ENCODE results near the gene NUPR1.
"Not testable (repeated sequence)": the region's sequence is repeated elsewhere in the genome, so short reads cannot be mapped to it uniquely, and the experiment has no call there.

The NUPR1 gene

DNA sequence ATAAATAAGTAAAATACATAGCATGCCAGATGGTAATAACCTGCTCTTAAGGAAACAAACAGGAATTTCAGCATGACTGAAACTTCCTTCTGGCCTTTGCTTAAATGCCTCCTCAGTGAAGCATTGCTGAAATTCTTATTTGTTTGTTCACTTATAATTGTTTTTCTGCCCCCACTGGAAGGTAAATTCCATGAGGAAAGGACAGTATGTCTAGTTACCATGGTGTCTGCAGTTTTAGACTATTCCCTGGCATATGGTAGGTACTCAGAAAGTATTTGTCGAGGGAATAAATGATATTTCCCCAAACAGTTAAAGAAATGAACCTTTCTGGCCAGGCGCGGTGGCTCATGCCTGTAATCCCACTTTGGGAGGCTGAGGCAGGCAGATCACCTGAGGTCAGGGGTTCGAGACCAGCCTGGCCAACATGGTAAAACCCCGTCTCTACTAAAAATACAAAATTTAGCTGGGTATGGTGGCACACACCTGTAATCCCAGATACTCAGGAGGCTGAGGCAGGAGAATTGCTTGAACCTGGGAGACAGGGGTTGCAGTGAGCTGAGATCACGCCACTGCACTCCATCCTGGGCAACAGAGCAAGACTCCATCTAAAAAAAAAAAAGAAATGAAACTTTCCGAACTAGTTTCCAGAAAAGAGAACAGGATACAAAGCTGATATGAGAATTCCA, 11.5 kb downstream of the NUPR1 start:
- DNase-seq (ENCODE audit: low spot score) = not testable (repeated sequence)

DNA sequence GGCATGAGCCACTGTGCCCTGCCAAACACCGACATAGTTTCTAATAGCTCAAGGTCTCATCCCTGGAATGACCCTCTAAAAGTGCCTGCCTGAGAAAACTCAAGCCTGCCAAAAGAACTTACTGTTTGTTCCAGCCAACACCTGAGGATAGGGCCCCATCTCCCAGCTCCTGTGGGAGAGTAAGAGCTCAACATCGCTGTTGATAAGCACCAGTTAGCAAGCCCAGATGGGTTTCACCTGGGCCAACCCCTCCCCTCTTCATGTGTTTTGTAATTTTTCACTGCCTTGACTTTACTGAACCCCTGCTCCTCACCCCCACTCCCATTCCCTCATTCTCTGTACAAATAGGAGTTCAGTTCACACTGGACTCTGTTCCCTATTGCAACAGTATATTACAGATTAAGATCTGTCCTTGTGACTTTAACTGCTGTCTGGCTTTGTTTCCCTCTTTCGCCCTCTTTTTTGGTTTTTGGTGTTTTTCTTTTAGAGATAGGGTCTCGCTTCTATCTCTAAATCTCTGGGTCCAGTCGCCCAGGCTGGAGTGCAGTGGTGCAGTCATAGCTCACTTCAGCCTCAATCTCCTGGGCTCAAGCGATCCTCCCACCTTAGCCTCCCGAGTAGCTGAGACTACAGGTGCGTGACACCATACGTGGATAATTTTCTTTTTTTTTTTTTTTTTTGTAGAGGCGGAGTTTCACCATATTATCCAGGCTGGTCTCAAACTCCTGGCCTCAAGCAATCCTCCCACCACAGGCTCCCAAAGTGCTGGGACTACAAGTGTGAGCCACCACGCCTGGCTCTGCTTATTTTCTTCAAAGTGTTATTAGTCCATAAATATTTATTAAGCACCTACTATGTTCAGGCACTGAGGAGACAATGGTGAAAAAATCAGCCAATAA, 12.3 kb downstream of the NUPR1 start:
- DNase-seq (ENCODE audit: low spot score) = no peak

DNA sequence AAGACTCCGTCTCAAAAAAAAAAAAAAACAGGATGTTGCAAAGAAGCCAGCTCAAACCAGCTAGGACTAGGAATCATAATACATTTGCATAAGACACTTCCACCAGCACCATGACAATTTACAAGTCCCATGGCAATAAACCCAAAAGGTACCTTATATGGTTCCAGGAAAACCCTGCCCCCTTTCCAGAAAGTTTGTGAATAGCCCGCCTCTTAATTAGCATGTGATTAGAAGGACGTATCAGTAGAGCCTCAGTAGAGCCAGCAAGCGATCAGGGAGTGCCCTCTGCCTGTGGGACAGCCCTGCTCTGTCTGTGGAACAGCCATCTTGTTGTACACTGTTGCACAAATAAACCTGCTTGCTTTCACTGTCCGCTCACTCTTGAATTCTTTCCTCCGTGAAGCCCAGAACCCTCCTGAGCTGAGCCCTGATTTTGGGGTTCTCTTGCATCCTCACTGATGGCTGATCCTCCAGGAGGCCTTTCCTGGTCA, 14.0 kb downstream of the NUPR1 start:
- no peak for DNase-seq (ENCODE audit: low spot score)

DNA sequence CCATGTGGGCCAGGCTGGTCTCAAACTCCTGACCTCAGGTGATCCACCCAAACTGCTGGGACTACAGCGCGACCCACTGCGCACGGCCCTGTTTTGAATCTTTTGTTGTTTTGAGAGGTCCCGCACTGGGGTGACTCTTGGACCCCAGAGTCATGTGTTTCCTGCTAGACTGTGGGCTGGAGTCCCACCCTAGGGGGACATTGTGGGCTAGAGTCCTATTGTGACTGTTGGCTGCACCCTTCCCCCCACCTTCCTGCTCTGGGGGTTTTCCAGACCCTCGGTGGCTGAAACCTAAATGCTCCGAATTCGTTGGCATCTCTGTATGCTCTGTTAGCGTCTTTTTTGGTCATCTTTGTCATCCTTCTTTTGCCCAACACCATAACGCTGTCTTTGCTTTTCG, 16.0 kb downstream of the NUPR1 start:
- no peak for DNase-seq (ENCODE audit: low spot score)

DNA sequence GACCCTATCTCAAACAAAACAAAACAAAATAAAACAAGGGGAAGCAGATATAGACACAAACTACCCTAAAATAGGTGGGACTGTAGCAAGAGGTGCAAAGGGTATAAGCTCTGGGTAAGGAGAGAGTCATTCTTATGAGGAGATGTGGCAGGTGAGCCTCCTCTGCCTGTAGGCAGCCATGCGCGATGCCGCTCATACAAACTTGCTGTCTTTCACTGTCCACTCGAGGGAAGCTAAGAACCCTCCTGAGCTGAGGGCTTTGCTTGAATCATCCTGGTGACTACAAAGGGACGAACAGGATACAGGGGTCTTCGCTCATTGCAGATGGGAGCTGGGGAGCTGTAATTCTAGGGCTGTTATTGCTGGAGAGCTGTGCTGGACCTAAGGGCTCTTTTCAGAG, 17.3 kb downstream of the NUPR1 start:
- DNase-seq (ENCODE audit: low spot score) = no peak

DNA sequence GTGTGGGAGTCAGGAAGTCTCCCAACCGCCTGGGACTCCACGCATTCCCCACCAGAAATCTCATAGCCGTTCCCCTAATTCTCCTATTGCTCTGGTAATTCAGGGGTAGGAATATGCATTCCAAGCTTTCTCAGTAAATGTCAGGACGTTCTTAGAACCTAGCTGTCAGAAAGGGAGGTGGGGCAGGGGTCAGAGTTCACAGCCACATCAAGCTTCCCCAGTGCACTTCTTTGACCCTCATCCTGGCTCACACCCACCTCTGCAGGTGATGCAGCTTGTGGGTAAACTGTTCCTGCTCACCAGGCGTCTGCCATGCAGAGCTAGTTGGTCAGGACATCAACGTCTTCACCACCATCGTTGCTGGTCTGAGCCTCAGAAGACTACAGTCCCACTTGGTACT, 18.1 kb downstream of the NUPR1 start:
- DNase-seq (ENCODE audit: low spot score) = no peak

DNA sequence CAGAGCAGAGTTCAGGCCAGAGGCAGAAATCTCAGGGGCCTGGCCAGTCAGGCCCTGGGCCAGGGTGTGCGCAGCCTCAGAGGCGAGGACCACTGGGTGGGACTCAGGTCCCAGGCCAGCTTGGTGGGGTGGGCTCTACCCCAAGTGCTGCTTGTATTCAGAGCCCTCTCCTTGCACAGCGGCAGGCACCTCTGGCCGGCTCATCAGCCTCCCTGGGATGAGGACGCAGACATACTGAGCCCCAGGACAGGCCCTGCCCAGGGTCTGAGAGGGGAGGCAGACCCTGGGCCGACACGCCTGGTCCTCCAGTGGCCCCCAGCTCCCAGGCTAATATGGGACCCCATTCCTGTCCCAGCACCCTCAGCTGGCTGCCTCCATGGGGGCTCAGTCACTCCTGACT, 24.5 kb downstream of the NUPR1 start:
- no peak for DNase-seq (ENCODE audit: low spot score)

DNA sequence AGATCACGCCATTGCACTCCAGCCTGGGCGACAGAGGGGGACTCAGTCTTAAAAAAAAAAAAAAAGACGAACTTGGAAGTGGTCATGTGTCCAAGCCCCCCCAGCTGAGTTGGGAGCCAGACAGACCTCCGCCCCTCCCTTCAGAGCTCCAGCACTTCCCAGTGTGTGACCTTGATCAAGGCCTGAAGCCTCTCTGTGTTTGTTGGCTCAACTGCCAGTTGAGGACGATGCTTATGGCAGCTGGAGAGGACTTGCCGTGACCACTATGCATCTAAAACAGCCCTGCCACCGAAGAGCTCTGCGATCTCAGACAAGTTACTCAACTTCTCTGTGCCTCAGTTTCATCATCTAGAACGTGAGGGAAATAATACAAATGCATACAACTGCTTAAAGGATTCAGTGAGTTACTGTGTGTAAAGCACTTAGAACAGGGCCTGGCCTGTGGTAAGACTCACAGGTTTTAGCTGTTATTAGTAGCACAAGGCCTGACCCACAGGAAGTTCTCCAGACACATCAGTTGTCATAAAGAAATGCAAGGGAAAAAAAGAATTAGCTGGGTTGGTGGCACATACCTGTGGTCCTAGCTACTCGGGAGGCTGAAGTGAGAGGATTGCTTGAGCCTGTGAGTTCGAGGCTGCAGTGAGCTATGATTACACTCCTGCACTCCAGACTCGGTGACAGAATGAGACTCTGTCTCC, 25.1 kb downstream of the NUPR1 start:
- DNase-seq (ENCODE audit: low spot score) = no peak

DNA sequence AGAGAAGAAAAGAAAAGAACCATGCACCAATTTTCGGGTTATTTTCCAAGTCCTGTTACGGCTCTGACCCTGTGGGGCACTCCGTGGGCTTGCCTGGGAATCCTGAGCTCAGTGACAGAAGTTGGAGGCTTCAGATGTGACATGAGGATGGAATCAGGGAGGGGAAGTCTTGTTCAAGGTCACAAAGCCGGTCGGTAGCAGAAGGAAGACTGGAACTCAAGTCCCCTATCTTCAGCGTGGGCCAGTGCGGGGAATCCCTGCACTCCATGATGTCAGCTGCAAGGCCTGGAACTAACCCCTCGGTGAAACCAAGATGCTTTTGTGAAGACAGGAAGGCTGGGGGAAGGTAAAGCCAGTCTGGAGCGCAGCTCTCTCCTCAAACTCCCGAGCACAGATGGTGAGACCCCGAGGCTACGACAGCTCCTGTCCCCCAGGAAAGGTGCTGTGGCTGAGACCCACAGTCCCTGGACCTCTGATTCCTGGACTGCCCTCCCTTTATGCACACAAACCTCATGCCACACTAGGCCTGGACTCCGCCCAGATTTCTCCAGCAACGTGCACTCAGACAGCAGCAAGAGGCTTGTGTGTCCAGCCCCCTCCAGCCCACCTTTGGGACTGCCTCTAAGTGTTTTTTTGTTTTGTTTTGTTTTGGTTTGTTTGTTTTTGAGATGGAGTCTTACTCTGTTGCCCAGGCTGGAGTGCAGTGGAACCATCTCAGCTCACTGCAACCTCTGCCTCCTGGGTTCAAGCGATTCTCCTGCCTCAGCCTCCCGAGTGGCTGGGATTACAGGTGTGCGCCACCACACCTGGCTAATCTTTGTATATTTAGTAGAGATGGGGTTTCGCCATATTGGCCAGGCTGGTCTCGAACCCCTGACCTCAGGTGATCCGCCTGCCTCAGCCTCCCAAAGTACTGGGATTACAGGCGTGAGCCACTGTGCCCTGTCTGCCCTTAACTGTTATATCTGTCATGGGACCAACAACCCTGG, 26.7 kb downstream of the NUPR1 start:
- no peak for DNase-seq (ENCODE audit: low spot score)

DNA sequence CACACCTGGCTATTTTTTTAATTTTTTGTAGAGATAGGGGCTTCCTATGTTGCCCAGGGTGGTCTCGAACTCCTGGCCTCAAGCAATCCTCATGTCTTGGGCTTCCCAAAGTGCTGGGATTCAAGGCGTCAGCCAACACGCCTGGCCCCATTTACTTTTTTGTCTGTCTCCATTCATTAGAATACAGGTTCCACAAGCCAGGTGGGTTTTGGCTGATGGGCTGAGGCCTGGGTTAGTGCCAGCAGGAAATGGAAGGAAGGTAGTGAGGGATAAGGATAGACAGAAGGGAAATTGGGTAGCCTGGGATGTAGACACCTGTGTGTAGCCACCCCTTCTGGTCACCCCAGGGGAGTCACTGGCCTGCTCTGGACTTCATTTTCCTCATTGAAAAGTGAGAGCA, 27.7 kb downstream of the NUPR1 start:
- DNase-seq (ENCODE audit: low spot score) = no peak

DNA sequence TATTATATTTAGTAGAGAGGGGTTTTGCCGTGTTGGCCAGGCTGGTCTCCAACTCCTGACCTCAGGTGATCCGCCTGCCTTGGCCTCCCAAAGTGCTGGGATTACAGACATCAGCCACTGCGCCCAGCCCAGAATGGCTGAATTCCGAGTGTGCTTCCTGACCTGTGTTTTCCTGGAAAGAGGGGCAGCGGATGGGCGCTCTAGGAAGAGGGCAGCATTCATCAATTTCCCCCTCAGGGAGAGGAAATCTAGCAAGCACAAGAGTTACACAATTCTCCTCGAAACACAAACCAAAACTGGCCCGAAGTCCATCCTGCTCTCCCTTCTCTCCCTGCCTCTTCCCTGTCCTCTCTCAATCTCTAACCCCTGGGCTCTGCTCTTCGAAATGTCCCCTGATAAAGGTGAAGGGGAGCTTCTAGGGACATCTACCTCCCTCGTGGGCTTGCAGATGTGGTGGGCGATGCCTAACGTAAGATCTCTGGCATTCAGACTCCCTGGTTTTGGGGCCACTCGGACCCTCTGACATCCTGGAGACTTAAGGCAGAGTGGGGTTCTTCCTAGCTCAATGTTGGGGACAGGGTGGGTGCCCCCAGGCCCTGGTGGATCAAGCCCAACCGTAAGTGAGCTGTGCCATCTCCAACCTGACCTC, 33.2 kb downstream of the NUPR1 start:
- no peak for DNase-seq (ENCODE audit: low spot score)

DNA sequence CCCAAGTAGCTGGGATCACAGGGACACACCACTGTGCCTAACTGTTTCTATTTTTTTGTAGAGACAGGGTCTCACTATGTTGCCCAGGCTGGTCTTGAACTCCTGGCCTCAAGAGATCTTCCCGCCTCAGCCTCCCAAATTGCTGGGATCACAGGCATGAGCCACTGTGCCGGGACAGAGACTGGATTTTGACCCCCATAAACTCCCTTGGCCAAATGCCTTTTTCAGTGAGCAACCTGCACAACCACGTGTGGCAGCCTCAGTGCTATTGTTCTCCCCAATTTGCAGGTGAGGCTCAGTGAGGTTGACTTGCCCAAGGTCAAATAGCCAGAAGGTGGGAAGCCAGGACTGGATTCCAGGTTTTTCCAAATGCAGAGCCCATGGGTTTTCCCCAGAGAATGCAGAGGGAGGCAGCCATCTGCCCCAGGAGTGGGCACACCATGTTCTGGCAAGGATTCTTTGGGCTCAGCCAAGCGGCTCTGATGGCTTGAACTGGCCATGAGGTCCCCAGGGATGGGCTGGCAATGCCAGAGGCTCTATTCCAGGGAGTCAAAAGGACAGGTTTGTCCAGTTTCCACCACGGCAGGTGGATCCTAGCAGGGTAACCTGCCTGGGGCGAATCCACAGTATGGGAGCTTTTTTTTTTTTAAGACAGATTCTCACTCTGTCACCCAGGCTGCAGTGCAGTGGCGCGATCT, 33.9 kb downstream of the NUPR1 start:
- DNase-seq (ENCODE audit: low spot score) = no peak

DNA sequence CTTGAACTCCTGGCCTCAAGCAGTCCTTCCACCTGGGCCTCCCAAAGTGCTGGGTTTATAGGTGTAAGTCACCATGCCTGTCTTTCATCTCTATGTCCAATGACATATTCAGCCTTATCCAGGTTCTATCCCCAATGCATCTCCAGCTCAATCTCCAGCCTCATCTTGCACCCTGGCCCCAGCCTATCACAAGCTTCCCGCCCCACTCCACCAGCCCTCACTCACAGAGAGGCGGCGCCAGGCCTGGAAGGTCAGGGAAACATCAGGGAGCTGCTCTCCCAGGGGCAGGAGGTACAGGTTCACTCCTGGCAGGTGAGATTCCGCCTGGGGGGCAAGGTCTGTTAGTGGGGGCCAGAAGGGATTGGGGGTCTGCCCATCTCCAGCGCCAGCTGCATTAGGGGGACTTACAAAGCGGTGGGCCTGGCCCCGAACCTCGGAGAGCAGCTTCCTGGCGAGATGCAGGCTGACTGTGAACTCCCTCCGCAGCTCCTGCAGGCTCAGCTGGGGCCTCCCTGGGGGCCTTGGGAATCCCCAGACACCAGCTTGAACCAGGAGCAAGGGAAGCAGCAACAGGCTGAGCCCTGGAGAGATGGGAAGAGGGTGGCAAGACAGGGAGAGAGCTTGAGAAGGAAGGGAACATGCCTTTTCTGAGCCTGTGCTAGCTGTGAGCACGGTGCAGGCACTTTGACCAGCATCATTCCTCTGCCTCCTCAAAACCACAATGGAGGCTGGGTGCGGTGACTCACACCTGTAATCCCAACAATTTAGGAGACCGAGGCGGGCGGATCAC, 35.1 kb downstream of the NUPR1 start:
- no peak for DNase-seq (ENCODE audit: low spot score)

DNA sequence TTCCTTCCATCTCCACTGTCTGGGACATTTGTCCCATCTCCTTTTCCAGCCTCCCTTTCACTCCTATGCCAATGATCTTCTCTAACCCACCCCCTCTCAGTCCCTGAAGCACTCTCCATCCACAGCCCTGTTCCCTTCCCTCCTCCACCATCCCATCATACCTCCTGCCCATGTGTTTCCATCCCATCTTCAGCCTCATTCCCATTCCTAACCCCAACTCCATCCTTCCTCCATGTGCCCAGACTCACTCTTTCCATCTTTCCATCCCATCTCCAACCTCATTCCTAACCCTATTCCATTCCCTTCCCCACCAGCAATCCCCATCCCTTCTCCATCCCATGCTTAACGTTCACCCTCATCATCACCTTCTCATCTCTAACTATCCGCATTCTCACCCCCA, 36.5 kb downstream of the NUPR1 start:
- DNase-seq (ENCODE audit: low spot score) = no peak

DNA sequence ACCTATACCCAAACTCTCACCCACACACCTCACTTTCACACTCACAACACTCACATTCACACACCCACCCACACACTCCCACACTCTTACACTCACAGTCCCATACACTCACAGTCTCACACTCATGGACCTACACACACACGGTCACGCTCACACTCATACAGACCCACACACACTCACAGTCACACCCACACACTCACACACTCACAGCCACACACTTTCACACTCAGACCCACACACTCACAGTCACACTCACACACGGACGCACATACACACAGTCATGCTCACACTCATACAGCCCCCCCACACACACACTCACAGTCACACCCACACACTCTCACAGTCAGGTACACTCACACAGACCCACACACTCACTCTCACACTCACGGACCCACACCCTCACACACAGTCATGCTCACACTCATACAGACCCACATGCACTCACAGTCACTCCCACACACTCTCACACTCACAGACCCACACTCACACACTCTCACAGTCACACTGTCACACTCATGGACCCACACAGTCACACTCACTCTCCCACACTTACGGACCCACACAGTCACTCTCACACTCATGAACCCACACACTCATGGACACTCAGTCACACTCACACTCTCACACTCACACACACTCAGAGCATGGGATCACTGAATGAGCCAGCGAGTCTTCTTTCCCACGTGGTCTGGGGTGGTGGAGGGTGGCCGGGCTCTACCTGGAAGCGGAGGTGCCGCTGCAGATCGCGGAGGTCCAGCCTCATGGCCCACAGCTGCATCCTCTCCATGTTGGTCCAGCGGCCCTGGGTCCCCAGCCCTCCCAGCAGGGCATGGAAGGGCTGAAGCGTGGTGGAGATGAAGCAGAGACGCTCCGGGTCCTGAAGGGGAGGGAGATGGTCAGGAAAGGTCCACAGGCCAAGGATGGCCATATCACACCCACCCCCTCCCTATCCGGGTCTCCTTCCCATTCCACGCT, 37.2 kb downstream of the NUPR1 start:
- no peak for DNase-seq (ENCODE audit: low spot score)

DNA sequence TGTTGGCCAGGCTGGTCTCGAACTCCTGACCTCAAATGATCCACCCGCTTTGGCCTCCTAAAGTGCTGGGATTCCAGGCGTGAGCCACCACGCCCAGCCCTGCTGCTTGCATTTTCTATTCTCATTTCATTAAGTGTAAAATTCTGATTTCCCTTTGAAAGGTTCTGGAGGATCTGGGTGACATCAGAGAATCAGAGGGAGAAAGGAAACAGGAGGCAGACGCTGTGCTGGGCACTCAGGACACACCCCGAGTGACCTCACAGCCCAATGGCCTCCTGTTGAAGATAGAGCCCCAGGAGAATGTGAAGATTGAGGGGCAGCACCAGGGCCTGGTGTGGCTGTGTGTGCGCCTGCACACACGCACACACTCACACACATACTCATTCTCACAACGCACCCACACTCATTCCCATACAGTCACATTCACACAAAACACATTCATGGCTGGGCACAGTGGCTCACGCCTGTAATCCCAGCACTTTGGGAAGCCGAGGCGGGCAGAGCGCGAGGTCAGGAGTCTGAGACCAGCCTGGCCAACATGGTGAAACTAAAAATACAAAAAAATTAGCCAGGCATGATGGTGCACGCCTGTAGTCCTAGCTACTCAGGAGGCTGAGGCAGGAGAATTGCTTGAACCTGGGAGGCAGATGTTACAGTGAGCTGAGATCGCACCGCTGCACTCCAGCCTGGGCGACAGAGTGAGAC, 38.1 kb downstream of the NUPR1 start:
- not testable (repeated sequence) for DNase-seq (ENCODE audit: low spot score)

DNA sequence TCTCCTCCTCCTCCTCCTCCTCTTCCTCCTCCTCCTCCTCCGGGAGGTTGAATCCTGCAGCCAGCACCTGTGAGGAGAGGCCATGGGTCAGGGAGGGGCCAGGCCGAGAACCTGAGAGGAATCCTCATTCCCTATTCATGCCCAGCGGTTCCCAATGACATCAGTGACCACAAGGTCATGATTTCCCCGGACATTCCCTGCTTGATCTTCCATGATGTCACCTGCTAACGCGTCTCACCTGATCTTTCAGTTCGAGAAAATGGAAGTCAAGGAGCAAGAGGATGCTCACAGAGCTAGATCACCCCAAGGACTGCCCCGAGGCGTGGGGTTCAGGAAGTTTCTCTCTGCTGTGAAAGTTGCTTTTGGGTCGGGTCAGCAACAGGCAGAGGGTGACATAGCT, 38.9 kb downstream of the NUPR1 start:
- no peak for DNase-seq (ENCODE audit: low spot score)
